ENCODE measurements around the gene IL7R.

DNA sequence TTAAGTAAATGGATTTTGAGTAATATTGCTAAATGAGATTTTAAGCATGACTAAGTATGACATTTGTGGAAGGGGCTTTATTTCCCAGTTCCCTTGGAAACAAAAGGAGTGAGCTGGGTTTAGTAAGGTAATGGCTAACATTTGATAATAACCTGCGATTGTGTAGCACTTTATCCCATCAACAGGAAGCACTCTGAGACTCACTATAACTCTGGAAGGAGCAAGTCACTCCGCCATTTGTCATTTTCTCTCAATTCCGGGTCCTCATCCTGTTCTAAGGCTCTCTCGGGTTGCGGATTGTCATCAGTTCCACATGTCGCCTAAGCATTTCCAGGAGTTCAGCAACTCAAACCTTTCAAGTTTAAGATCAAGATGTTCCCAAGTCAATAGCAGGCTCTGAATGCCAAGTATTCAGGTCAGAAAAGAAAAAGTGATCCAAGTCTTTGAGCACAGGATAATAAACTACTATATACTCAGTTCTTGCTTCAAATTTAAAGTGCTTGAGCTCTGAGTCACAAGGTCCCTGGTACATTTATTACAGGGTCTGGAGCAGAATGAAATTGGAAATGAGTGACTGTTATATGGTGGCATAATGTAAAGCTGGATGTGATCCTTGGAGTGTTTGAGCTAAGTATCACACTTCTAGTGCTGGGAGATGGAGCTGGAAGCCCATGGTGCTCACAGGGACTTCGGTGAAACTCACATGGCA, 42.4 kb downstream of the IL7R start:
- no peak for TF ChIP-seq GATA3 (IDR thresholded peaks at IDR 0.05; ENCODE audit: low read depth, low read length)
- no peak for TF ChIP-seq GATA2 (IDR thresholded peaks at IDR 0.05; ENCODE audit: low read depth, low read length)
